H1 (cell line): ENCODE results near the gene UBQLN1. TPM values are rescaled to one million over a fixed set of nuclear protein-coding genes. Genes with fewer than 3 reads are reported as not detected.
"Not testable (repeated sequence)": the region's sequence is repeated elsewhere in the genome, so short reads cannot be mapped to it uniquely, and the experiment has no call there.

ENCODE experiments used
- CTCF ChIA-PET: fragments of 300-600 bp; sonication (Branson Sonifier 250); formaldehyde crosslinking; loops from one replicate; lab custom pipeline; 2021; ENCODE audit not compliant: partially characterized antibody; lab: Charles Lee
- POLR2A ChIA-PET: fragments of 300-600 bp; sonication (Branson Sonifier 250); formaldehyde crosslinking; loops from one replicate; lab custom pipeline; 2021; ENCODE audit warnings: inconsistent platforms; ENCODE audit not compliant: partially characterized antibody; lab: Charles Lee
- DNase-seq, 2 experiments: peaks; one replicate each; pipeline versions ENCODE4 v3.0.0 to v3.0.0-alpha.2; 2010 to 2022; ENCODE audit warnings: low spot score in 2 of 2, low read depth in 1 of 2, mixed read lengths in 1 of 2
- FAIRE-seq: peaks from 2 replicates; lab custom pipeline; 2011; peaks lifted over from hg19 to GRCh38; lab: Jason Lieb, UNC
- H2AFZ ChIP-seq: 2 replicates; pipeline ENCODE4 v1.8.1; 2012; ENCODE audit warnings: low read length, inconsistent platforms
- H2AK5ac ChIP-seq: 2 replicates; pipeline ENCODE4 v1.6.1; 2013; ENCODE audit warnings: low read depth, low read length
- H2BK120ac ChIP-seq: replicated peaks from 2 replicates; pipeline ENCODE3; 2013; ENCODE audit warnings: low read depth, low read length, inconsistent platforms
- H2BK12ac ChIP-seq: 2 replicates; pipeline ENCODE4 v1.6.1; 2013; ENCODE audit warnings: low read depth, low read length
- H2BK15ac ChIP-seq: 2 replicates; pipeline ENCODE4 v1.6.1; 2013; ENCODE audit warnings: low read length
- H2BK20ac ChIP-seq: 2 replicates; pipeline ENCODE4 v1.6.1; 2013; ENCODE audit warnings: low read length
- H2BK5ac ChIP-seq: 2 replicates; pipeline ENCODE4 v1.6.1; 2013; ENCODE audit warnings: low read depth, low read length
- H3K14ac ChIP-seq: 2 replicates; pipeline ENCODE4 v1.6.1; 2013; ENCODE audit warnings: inconsistent platforms; ENCODE audit not compliant: insufficient read length
- H3K18ac ChIP-seq: 2 replicates; pipeline ENCODE4 v1.6.1; 2013; ENCODE audit warnings: low read length; ENCODE audit errors: extremely low read depth
- H3K23ac ChIP-seq: 2 replicates; pipeline ENCODE4 v1.6.1; 2013; ENCODE audit warnings: inconsistent platforms; ENCODE audit not compliant: insufficient read length
- H3K23me2 ChIP-seq: 2 replicates; pipeline ENCODE4 v1.6.1; 2013; ENCODE audit warnings: low read depth, low read length
- H3K27ac ChIP-seq: 2 replicates; pipeline ENCODE4 v1.6.1; 2011; ENCODE audit warnings: low read depth, low read length, inconsistent platforms
- H3K27me3 ChIP-seq, 4 experiments: replicated peaks in 1 of 4; 1 replicate in 1 of 4; 2 replicates in 3 of 4; pipeline versions ENCODE4 v1.6.1 to v1.8.1; 2011 to 2013; ENCODE audit warnings: low read length in 3 of 4, mild to moderate bottlenecking in 3 of 4, inconsistent platforms in 2 of 4, mixed read lengths in 2 of 4, moderate library complexity in 1 of 4; ENCODE audit not compliant: control insufficient read depth in 3 of 4, insufficient read depth in 3 of 4; ENCODE audit errors: extremely low read depth in 1 of 4
- H3K36me3 ChIP-seq, 4 experiments: 2 replicates each; pipeline versions ENCODE4 v1.6.1 to v1.8.1; 2011 to 2013; ENCODE audit warnings: mild to moderate bottlenecking in 4 of 4, low read length in 3 of 4, moderate library complexity in 2 of 4, control low read depth in 1 of 4, inconsistent platforms in 1 of 4; ENCODE audit not compliant: insufficient read depth in 4 of 4, control insufficient read depth in 2 of 4
- H3K4ac ChIP-seq: replicated peaks from 2 replicates; pipeline ENCODE3; 2013; ENCODE audit warnings: low read length, low read depth, mixed read lengths, inconsistent platforms; ENCODE audit not compliant: insufficient read length
- H3K4me1 ChIP-seq, 4 experiments: replicated peaks in 1 of 4; 1 replicate in 1 of 4; 2 replicates in 3 of 4; pipeline versions ENCODE4 v1.6.1 to v1.8.1; 2011 to 2013; ENCODE audit warnings: low read length in 3 of 4, inconsistent platforms in 2 of 4, mixed read lengths in 1 of 4; ENCODE audit not compliant: insufficient read depth in 4 of 4, control insufficient read depth in 3 of 4
- H3K4me2 ChIP-seq, 2 experiments: 2 replicates each; pipeline versions ENCODE4 v1.6.1 to v1.8.1; 2011 to 2013; ENCODE audit warnings: low read depth in 2 of 2, low read length in 2 of 2, control low read depth in 1 of 2, inconsistent platforms in 1 of 2, mild to moderate bottlenecking in 1 of 2; ENCODE audit not compliant: insufficient read depth in 1 of 2
- H3K4me3 ChIP-seq, 4 experiments: fragments of 200-600, 300-600 bp in 1 of 4; sonication (generic), shearing (Covaris generic), sonication (Bioruptor Twin) in 1 of 4; 2 replicates each; pipeline versions ENCODE4 v1.5.1 to v1.8.1; 2011 to 2016; ENCODE audit warnings: low read length in 4 of 4, low read depth in 3 of 4, control low read depth in 2 of 4, inconsistent platforms in 2 of 4, mild to moderate bottlenecking in 2 of 4, mixed read lengths in 1 of 4, moderate library complexity in 1 of 4; ENCODE audit not compliant: insufficient read depth in 2 of 4; ENCODE audit errors: extremely low read depth in 1 of 4
- H3K56ac ChIP-seq: replicated peaks from 2 replicates; pipeline ENCODE3; 2013; ENCODE audit warnings: low read depth, mild to moderate bottlenecking, mixed read lengths, low read length, inconsistent platforms; ENCODE audit not compliant: insufficient read length
- H3K79me1 ChIP-seq: 2 replicates; pipeline ENCODE4 v1.6.1; 2013; ENCODE audit warnings: low read depth, low read length, control low read depth
- H3K79me2 ChIP-seq, 2 experiments: 2 replicates each; pipeline versions ENCODE4 v1.6.1 to v1.8.1; 2012 to 2013; ENCODE audit warnings: low read length in 2 of 2, mild to moderate bottlenecking in 2 of 2, inconsistent platforms in 1 of 2; ENCODE audit not compliant: insufficient read depth in 2 of 2, control insufficient read depth in 1 of 2
- H3K9ac ChIP-seq, 4 experiments: replicated peaks in 1 of 4; 1 replicate in 1 of 4; 2 replicates in 3 of 4; pipeline versions ENCODE4 v1.6.1 to v1.8.1; 2011 to 2013; ENCODE audit warnings: low read depth in 3 of 4, low read length in 3 of 4, control low read depth in 2 of 4, mild to moderate bottlenecking in 2 of 4, moderate library complexity in 2 of 4, inconsistent platforms in 1 of 4; ENCODE audit errors: extremely low read depth in 1 of 4
- H3K9me3 ChIP-seq, 2 experiments: 2 replicates each; pipeline versions ENCODE4 v1.6.1 to v1.8.1; 2012 to 2013; ENCODE audit warnings: mild to moderate bottlenecking in 2 of 2, moderate library complexity in 2 of 2, control low read depth in 1 of 2, inconsistent platforms in 1 of 2, low read depth in 1 of 2, low read length in 1 of 2, mixed read lengths in 1 of 2; ENCODE audit not compliant: insufficient read depth in 2 of 2
- H4K20me1 ChIP-seq, 2 experiments: replicated peaks in 1 of 2; 2 replicates each; pipeline versions ENCODE3 to v1.8.1; 2011 to 2013; ENCODE audit warnings: inconsistent platforms in 2 of 2, low read length in 2 of 2, mild to moderate bottlenecking in 1 of 2; ENCODE audit not compliant: insufficient read depth in 2 of 2, control insufficient read depth in 1 of 2
- H4K5ac ChIP-seq: 2 replicates; pipeline ENCODE4 v1.6.1; 2013; ENCODE audit warnings: low read length, low read depth, mixed read lengths, inconsistent platforms; ENCODE audit not compliant: insufficient read length
- H4K8ac ChIP-seq: 2 replicates; pipeline ENCODE4 v1.8.0; 2013; ENCODE audit warnings: mild to moderate bottlenecking, moderate library complexity, low read length, inconsistent platforms; ENCODE audit not compliant: insufficient read depth; ENCODE audit errors: extremely low read depth
- H4K91ac ChIP-seq: replicated peaks from 2 replicates; pipeline ENCODE3; 2013; ENCODE audit warnings: low read length, mixed read lengths, inconsistent platforms; ENCODE audit not compliant: insufficient read length
- WGBS, 2 experiments: shearing (Covaris generic) in 1 of 2; methylation state at CpG; one replicate each; pipeline versions ENCODE4 v1.1.6 to v1.1.7; 2013 to 2015; ENCODE audit warnings: low lambda C conversion rate in 2 of 2, mixed read lengths in 2 of 2, inconsistent platforms in 1 of 2, low coverage in 1 of 2, missing lambda C conversion rate in 1 of 2; ENCODE audit not compliant: insufficient replicate concordance in 2 of 2, insufficient coverage in 1 of 2, insufficient read length in 1 of 2; ENCODE audit errors: extremely low coverage in 1 of 2, missing lambda C conversion rate in 1 of 2; 5-methylcytosine and 5-hydroxymethylcytosine counted together
- polyA plus RNA-seq, 7 experiments: library from polyadenylated mRNA; depleted of rRNA in 3 of 7; stranded (reverse) in 5 of 7; unstranded in 2 of 7; fragments of >200 nt in 5 of 7; fragments of 200-250 nt in 2 of 7; gene quantifications; 1 replicate in 5 of 7; 2 replicates in 1 of 7; 4 replicates in 1 of 7; pipeline versions ENCODE4 v1.2.1 to v1.2.3, GENCODE V29; 2011 to 2013; ENCODE audit warnings: missing spikeins in 2 of 7, mixed read lengths in 2 of 7
- total RNA-seq: library from RNA; stranded (reverse); fragmentation: NEBNext Ultra II Directional; extraction: Animal tissue kit (Norgen Biotek cat#: 25700); gene quantifications from 2 replicates; pipeline ENCODE4 v1.2.1, GENCODE V29; 2021

The UBQLN1 gene
- total and polyA plus RNA-seq, 2 of the 8 experiments (the other 6 are each of a cell fraction or from before 2014, with no cell fraction given): 62.4 to 105 TPM

GRCh38 chr9:83705219-83705651, 2.5 kb downstream of the UBQLN1 start:
- H2BK15ac ChIP-seq, H2AK5ac ChIP-seq, H2AFZ ChIP-seq, POLR2A ChIA-PET, H3K79me1 ChIP-seq, H4K91ac ChIP-seq, H4K5ac ChIP-seq, H4K8ac ChIP-seq, H3K56ac ChIP-seq, H3K9ac ChIP-seq, DNase-seq, H3K23ac ChIP-seq, H2BK5ac ChIP-seq, H2BK120ac ChIP-seq, H4K20me1 ChIP-seq, H3K4me1 ChIP-seq, FAIRE-seq, H3K27ac ChIP-seq, H2BK20ac ChIP-seq, H3K4ac ChIP-seq, H2BK12ac ChIP-seq, H3K27me3 ChIP-seq, H3K18ac ChIP-seq, H3K23me2 ChIP-seq, H3K36me3 ChIP-seq, H3K9me3 ChIP-seq, H3K14ac ChIP-seq, H3K4me2 ChIP-seq: not testable (repeated sequence)
- 95% methylated on average over 10 of the region's 12 CpGs; no CpG with 5 or more reads in 1 of the 2 experiments for WGBS, 2 experiments
- H3K4me3 ChIP-seq: peak overlapping the region in 1 of 4 experiments; percentile 94; a peak in 1 of 8 replicates
- CTCF ChIA-PET: interaction anchor here (0.7 kb wide), 1 partner anchor 30 kb away, joined by 3 read pairs; no protein-coding TSS in a partner anchor
- H3K79me2 ChIP-seq: peaks cover 48 to 72% of the 10 kb centered on the region in 2 experiments
